GM12864 (cell line): ENCODE measurements around the gene SNX18.

Experiments used
- DNase-seq: peaks from one replicate; pipeline ENCODE4 v3.0.0-alpha.2; 2011; ENCODE audit warnings: low read depth
- H3K4me3 ChIP-seq: 2 replicates; pipeline ENCODE4 v1.5.1; 2011; ENCODE audit warnings: mild to moderate bottlenecking, low read depth, low read length, control low read depth
- TF ChIP-seq, protein P1 (sequence below): IDR thresholded peaks from 2 replicates; pipeline ENCODE4 v1.5.1; 2011; ENCODE audit warnings: low read depth, mild to moderate bottlenecking, moderate library complexity, low read length, control low read depth, inconsistent platforms; ENCODE audit errors: missing control alignments

SNX18 gene

DNA sequence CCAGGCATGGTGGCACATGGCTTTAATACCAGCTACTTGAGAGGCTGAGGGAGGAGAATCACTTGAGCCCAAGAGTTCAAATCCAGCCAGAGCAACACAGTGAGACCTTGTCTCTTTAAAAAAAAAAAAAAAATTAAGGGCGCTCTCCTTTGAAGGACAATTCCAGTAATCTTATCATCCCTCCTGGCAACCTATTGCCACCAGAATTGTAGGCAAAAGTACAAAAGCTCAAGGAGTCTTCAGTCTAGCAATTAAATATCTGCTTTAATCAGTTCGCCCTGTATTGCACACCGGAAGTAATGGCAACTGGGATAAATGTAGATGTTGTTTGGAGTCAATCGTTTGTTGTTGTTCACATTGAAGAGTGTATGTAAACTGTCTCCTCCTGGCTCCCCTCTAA is 7.7 kb downstream of the SNX18 start:
- no peak overlapping the region for H3K4me3 ChIP-seq
- TF ChIP-seq, protein P1, sequence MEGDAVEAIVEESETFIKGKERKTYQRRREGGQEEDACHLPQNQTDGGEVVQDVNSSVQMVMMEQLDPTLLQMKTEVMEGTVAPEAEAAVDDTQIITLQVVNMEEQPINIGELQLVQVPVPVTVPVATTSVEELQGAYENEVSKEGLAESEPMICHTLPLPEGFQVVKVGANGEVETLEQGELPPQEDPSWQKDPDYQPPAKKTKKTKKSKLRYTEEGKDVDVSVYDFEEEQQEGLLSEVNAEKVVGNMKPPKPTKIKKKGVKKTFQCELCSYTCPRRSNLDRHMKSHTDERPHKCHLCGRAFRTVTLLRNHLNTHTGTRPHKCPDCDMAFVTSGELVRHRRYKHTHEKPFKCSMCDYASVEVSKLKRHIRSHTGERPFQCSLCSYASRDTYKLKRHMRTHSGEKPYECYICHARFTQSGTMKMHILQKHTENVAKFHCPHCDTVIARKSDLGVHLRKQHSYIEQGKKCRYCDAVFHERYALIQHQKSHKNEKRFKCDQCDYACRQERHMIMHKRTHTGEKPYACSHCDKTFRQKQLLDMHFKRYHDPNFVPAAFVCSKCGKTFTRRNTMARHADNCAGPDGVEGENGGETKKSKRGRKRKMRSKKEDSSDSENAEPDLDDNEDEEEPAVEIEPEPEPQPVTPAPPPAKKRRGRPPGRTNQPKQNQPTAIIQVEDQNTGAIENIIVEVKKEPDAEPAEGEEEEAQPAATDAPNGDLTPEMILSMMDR: no peak
- DNase-seq: no peak

DNA sequence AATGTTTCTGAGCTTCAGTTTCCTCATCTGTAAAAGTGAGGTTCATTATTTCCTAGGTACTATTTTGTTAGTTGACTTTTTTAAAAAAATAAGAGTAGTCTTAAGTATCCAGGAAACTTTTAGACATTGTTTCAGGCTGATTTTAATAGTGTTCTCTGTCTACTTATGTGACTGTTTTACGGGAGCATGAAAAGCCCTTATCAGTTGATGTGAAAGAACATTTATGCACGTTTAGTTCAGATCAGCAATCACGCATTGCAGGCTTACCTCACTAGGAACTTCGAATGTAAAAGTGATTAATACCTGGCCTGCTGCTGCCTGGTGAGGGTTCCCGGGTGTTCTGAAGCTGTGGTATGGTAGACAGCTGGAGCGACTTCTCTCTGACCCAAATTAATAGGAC is 8.1 kb downstream of the SNX18 start:
- TF ChIP-seq, protein P1: no peak
- no peak overlapping the region for H3K4me3 ChIP-seq
- DNase-seq: no peak

DNA sequence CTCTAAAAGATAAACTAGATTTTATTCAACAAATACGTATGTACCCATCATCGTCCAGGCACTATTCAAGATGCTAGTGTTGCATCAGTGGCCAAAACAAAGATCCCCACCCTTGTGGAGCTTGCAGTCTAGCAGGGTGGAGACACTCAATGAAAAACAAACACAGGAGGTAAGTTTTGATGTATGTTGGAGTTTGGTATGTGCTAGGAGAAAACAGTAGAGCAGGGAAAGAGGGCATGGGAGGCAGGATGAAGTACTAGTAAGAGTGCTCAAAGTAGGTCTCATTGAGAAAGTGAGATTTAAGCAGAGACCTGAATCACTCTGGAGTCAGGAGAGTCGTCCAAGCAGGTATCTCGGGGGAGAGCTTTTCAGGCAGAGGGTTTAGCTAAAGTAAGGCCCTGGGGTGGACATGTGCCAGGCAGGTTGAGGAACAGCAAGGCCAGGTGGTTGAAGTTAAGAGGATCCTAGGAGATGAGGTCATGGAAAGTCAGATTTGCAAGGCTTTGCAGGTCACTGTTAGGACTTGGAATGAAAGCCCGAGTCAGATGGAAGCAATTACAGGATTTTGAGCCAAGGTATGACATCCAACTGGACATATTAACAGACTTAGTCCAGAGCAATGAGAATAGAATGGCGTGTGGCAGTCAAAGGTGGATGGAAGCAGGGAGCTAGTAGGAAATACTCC is 9.2 kb downstream of the SNX18 start:
- TF ChIP-seq, protein P1: no peak
- DNase-seq: no peak
- no peak overlapping the region for H3K4me3 ChIP-seq

DNA sequence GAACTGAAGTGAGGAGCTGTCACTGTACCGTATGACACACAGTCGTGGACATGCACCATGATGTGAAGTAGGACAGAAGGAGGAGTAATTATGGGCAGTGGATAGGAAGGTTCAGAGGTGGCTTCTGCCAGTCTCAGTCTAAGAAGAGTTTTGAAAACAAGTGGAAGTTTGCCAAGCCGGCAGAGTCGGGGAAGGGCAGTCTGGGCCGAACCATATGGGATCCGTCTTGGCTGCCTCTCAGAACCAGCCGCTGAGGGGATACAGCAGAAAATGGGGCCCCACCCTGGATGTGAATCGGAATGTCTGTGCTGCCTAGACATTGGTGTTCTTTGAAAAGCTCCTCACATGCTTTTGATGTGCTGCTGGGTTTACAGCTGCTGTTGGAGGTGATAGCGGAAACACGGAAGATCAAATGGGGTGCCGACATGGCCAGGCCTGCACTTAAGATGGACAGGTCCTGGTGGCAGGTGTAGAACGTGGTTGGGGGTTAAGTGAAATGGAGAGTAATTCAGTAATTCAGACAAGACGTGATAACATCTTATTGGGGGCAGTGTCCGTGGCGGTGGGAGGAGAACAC is 11.2 kb downstream of the SNX18 start:
- TF ChIP-seq, protein P1: no peak
- no peak overlapping the region for H3K4me3 ChIP-seq
- DNase-seq: no peak

GRCh38 chr5:54529565-54529964 is 12.0 kb downstream of the SNX18 start:
- TF ChIP-seq, protein P1: no peak
- DNase-seq: no peak
- H3K4me3 ChIP-seq: no peak overlapping the region

GRCh38 chr5:54531546-54531945 is 14.0 kb downstream of the SNX18 start:
- TF ChIP-seq, protein P1: no peak
- no peak overlapping the region for H3K4me3 ChIP-seq
- DNase-seq: no peak
